GM23248 (cell line): ENCODE measurements around the gene RALGDS. TPM values are rescaled to one million over a fixed set of nuclear protein-coding genes. Genes with fewer than 3 reads are reported as not detected.
"Not testable (repeated sequence)": the region's sequence is repeated elsewhere in the genome, so short reads cannot be mapped to it uniquely, and the experiment has no call there.

Experiments
- DNase-seq: peaks from one replicate; pipeline ENCODE4 v3.0.0-alpha.2; 2015
- H2AFZ ChIP-seq: fragments of 200-600 bp; sonication (generic); 2 replicates; pipeline ENCODE4 v1.6.1; 2016; ENCODE audit warnings: antibody characterized with exemption
- H3F3A ChIP-seq: fragments of 200-600 bp; sonication (generic); 2 replicates; pipeline ENCODE4 v1.6.1; 2016; ENCODE audit warnings: mild to moderate bottlenecking, antibody characterized with exemption, mixed run types; ENCODE audit not compliant: insufficient read depth
- H3K27ac ChIP-seq: fragments of 200-600 bp; sonication (generic); 2 replicates; pipeline ENCODE4 v1.5.1; 2016; ENCODE audit warnings: mild to moderate bottlenecking
- H3K27me3 ChIP-seq: fragments of 200-600 bp; sonication (generic); replicated peaks from 2 replicates; pipeline ENCODE4 v1.6.1; 2016; ENCODE audit warnings: mild to moderate bottlenecking; ENCODE audit not compliant: insufficient read depth
- H3K36me3 ChIP-seq: fragments of 200-600 bp; sonication (generic); 2 replicates; pipeline ENCODE4 v1.6.1; 2016; ENCODE audit warnings: low read depth, mild to moderate bottlenecking
- H3K4me1 ChIP-seq: fragments of 200-600 bp; sonication (generic); 2 replicates; pipeline ENCODE4 v1.6.1; 2016; ENCODE audit warnings: mild to moderate bottlenecking; ENCODE audit not compliant: insufficient read depth
- H3K4me2 ChIP-seq: fragments of 200-600 bp; sonication (generic); one replicate; pipeline ENCODE4 v1.6.1; 2016; ENCODE audit warnings: mild to moderate bottlenecking; ENCODE audit not compliant: unreplicated experiment
- H3K4me3 ChIP-seq: fragments of 200-600 bp; sonication (generic); 2 replicates; pipeline ENCODE4 v1.5.1; 2016; ENCODE audit warnings: mild to moderate bottlenecking
- H3K79me2 ChIP-seq: fragments of 200-600 bp; sonication (generic); 2 replicates; pipeline ENCODE4 v1.6.1; 2016; ENCODE audit warnings: mild to moderate bottlenecking; ENCODE audit not compliant: insufficient read depth
- H3K9ac ChIP-seq: fragments of 200-600 bp; sonication (generic); 2 replicates; pipeline ENCODE4 v1.6.1; 2016; ENCODE audit warnings: mild to moderate bottlenecking
- H3K9me2 ChIP-seq: fragments of 200-600 bp; sonication (generic); 2 replicates; pipeline ENCODE4 v1.6.1; 2016; ENCODE audit warnings: mixed run types, mild to moderate bottlenecking, moderate library complexity; ENCODE audit not compliant: insufficient read depth
- H3K9me3 ChIP-seq: fragments of 200-600 bp; sonication (generic); one replicate; pipeline ENCODE4 v1.6.1; 2017; ENCODE audit warnings: low read depth
- H4K20me1 ChIP-seq: fragments of 200-600 bp; sonication (generic); 2 replicates; pipeline ENCODE4 v1.6.0; 2016; ENCODE audit not compliant: insufficient read depth
- EZH2 ChIP-seq: fragments of 200-600 bp; sonication (generic); IDR thresholded peaks from 2 replicates; pipeline ENCODE4 v1.6.1; 2018; ENCODE audit warnings: antibody characterized with exemption, mild to moderate bottlenecking; ENCODE audit not compliant: insufficient read depth, poor library complexity, severe bottlenecking
- EZH2phosphoT487 ChIP-seq: fragments of 200-600 bp; sonication (generic); IDR thresholded peaks from 2 replicates; pipeline ENCODE4 v1.6.1; 2018; ENCODE audit warnings: antibody characterized with exemption, moderate library complexity, mild to moderate bottlenecking, low read depth; ENCODE audit not compliant: insufficient read depth
- WGBS, 2 experiments: methylation state at CpG; one replicate each; pipeline ENCODE4 v1.1.6; 2015 to 2017; ENCODE audit warnings: low lambda C conversion rate in 2 of 2, low coverage in 1 of 2; ENCODE audit errors: missing lambda C conversion rate in 2 of 2; 5-methylcytosine and 5-hydroxymethylcytosine counted together
- in situ Hi-C: fragments of 300-500 bp; cut with MboI; formaldehyde crosslinking; loops from 2 replicates; pipeline ENCODE4 v1.15.0; 2020
- polyA plus RNA-seq: library from polyadenylated mRNA; unstranded; fragments of >200 nt; fragmentation: Nextera tagmentation; extraction: Ambion mirVana; gene quantifications from 2 replicates; pipeline ENCODE4 v1.2.1, GENCODE V29; 2016
- total RNA-seq: library from RNA; depleted of rRNA; stranded (reverse); fragments of >200 nt; shearing (Covaris generic); gene quantifications from 2 replicates; pipeline ENCODE4 v1.2.3, GENCODE V29; 2014

The RALGDS gene
- total and polyA plus RNA-seq, 2 experiments from 2014 or later = 8.9 to 21.7 TPM

GRCh38 chr9:133068431-133068830 lies 52.6 kb downstream of the RALGDS start:
- H3K36me3 ChIP-seq, H3K79me2 ChIP-seq, H3K27me3 ChIP-seq, H3K4me3 ChIP-seq, H3K4me1 ChIP-seq, in situ Hi-C loops, DNase-seq, H2AFZ ChIP-seq, H4K20me1 ChIP-seq, H3K27ac ChIP-seq, H3K4me2 ChIP-seq, H3K9ac ChIP-seq, H3F3A ChIP-seq, H3K9me3 ChIP-seq, H3K9me2 ChIP-seq: not testable (repeated sequence)
- 75 to 100% methylated on average over 3 to 4 of the region's 15 CpGs for WGBS, 2 experiments

GRCh38 chr9:133067813-133068212 lies 53.2 kb downstream of the RALGDS start:
- Histone ChIP-seq H3K9me3 (no peaks in the 10 kb centered on the region), H3K4me2 (no peak overlapping the region), H4K20me1 (no peaks in the 10 kb centered on the region), H3K9ac (no peak overlapping the region), H3K4me1 (no peaks in the 10 kb centered on the region), H2AFZ (no peak overlapping the region), H3K27ac (no peak overlapping the region), H3K27me3 (no peaks in the 10 kb centered on the region), H3K36me3 (no peaks in the 10 kb centered on the region), H3K79me2 (no peaks in the 10 kb centered on the region), H3K9me2 (no peaks in the 10 kb centered on the region), H3K4me3 (no peak overlapping the region), H3F3A (no peaks in the 10 kb centered on the region)
- DNase-seq = no peak
- in situ Hi-C loops = no loop called here
- WGBS, 2 experiments = 89% methylated on average over 11 of the region's 11 CpGs
- no peak for TF ChIP-seq EZH2
- no peak for TF ChIP-seq EZH2phosphoT487

- H2AFZ ChIP-seq = no peak overlapping the region
- no peaks in the 10 kb centered on the region for H3F3A ChIP-seq
- no peak overlapping the region for H3K27ac ChIP-seq
- 94 to 95% methylated on average over 10 to 11 of the region's 11 CpGs for WGBS, 2 experiments
- no peaks in the 10 kb centered on the region for H3K9me2 ChIP-seq
- in situ Hi-C loops = no loop called here
- no peaks in the 10 kb centered on the region for H3K4me1 ChIP-seq
- H3K9me3 ChIP-seq = no peaks in the 10 kb centered on the region
- no peaks in the 10 kb centered on the region for H3K79me2 ChIP-seq
- H3K4me2 ChIP-seq = no peak overlapping the region
- H3K36me3 ChIP-seq = no peaks in the 10 kb centered on the region
- H3K9ac ChIP-seq = no peak overlapping the region
- no peak for DNase-seq
- no peak overlapping the region for H3K4me3 ChIP-seq
- no peaks in the 10 kb centered on the region for H3K27me3 ChIP-seq
- no peaks in the 10 kb centered on the region for H4K20me1 ChIP-seq
- TF ChIP-seq EZH2phosphoT487 (no peak), EZH2 (no peak)
These were observed 54.0 kb downstream of the RALGDS start for GRCh38 chr9:133067006-133067405.

- H3K4me1 ChIP-seq = no peaks in the 10 kb centered on the region
- 96 to 98% methylated on average over 14 to 25 of the region's 25 CpGs for WGBS, 2 experiments
These were observed 54.7 kb downstream of the RALGDS start for GRCh38 chr9:133066181-133066983.

GRCh38 chr9:133065070-133065388 lies 56.0 kb downstream of the RALGDS start:
- no peaks in the 10 kb centered on the region for H3K9me2 ChIP-seq
- H3K4me1 ChIP-seq = no peaks in the 10 kb centered on the region
- no peak overlapping the region for H2AFZ ChIP-seq
- H3K79me2 ChIP-seq = no peaks in the 10 kb centered on the region
- no peak overlapping the region for H3K4me2 ChIP-seq
- no peak overlapping the region for H3K9ac ChIP-seq
- H4K20me1 ChIP-seq = no peaks in the 10 kb centered on the region
- no peak for TF ChIP-seq EZH2phosphoT487
- no peak for TF ChIP-seq EZH2
- no peak overlapping the region for H3K27ac ChIP-seq
- H3F3A ChIP-seq = no peaks in the 10 kb centered on the region
- no peaks in the 10 kb centered on the region for H3K27me3 ChIP-seq
- H3K9me3 ChIP-seq = no peaks in the 10 kb centered on the region
- H3K4me3 ChIP-seq = no peak overlapping the region
- DNase-seq = no peak
- WGBS, 2 experiments = 95% methylated on average over 17 of the region's 17 CpGs
- H3K36me3 ChIP-seq = no peaks in the 10 kb centered on the region
- in situ Hi-C loops = no loop called here

More at GRCh38 chr9:133066181-133066983, 54.7 kb downstream of the RALGDS start:
- no peaks in the 10 kb centered on the region for H3K9me3 ChIP-seq
- no peaks in the 10 kb centered on the region for H3K36me3 ChIP-seq
- H3K9ac ChIP-seq = no peak overlapping the region
- H3K4me3 ChIP-seq = no peak overlapping the region
- H2AFZ ChIP-seq = no peak overlapping the region
- in situ Hi-C loops = no loop called here
- DNase-seq = no peak
- no peaks in the 10 kb centered on the region for H4K20me1 ChIP-seq
- TF ChIP-seq EZH2phosphoT487 = no peak
- no peak overlapping the region for H3K27ac ChIP-seq
- no peaks in the 10 kb centered on the region for H3K27me3 ChIP-seq
- no peak overlapping the region for H3K4me2 ChIP-seq
- H3K9me2 ChIP-seq = no peaks in the 10 kb centered on the region
- H3K79me2 ChIP-seq = no peaks in the 10 kb centered on the region
- H3F3A ChIP-seq = no peaks in the 10 kb centered on the region
